Mammary epithelial cell (primary cell): ENCODE results near the gene NF1.

Experiments used
- EZH2 ChIP-seq: IDR thresholded peaks from 2 replicates; pipeline ENCODE4 v1.6.1; 2012; ENCODE audit warnings: low read length, inconsistent platforms, borderline replicate concordance
- TF ChIP-seq, protein P1 (sequence below), 2 donors: IDR thresholded peaks in 1 of 2; conservative IDR thresholded peaks in 1 of 2; 2 replicates each; pipeline ENCODE4 v1.5.1; 2011 to 2012; ENCODE audit warnings: inconsistent platforms in 2 of 2, low read length in 2 of 2, mild to moderate bottlenecking in 2 of 2, control low read depth in 1 of 2, low read depth in 1 of 2; ENCODE audit not compliant: insufficient read depth in 1 of 2; ENCODE audit errors: extremely low read depth in 1 of 2

DNA sequence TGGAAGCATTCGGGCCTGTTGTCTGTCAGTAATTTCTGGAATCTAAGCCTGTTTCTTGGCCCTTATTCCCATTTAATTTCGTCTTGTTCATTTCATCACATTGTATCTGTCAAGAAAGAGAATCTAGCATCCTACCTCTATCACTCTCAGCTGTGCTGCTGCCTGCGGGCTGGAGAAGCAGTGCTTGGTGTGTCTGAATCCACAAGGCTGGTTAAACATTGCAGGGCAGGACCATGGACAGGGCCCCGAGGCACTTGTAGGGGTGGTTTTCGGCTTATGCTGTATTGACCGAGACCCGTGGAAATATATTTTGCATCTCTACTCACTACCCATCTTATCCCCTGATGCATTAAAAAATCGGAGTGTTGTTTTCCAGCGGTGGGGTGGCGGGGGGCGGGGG, 299.8 kb downstream of the NF1 start:
- TF ChIP-seq, protein P1, sequence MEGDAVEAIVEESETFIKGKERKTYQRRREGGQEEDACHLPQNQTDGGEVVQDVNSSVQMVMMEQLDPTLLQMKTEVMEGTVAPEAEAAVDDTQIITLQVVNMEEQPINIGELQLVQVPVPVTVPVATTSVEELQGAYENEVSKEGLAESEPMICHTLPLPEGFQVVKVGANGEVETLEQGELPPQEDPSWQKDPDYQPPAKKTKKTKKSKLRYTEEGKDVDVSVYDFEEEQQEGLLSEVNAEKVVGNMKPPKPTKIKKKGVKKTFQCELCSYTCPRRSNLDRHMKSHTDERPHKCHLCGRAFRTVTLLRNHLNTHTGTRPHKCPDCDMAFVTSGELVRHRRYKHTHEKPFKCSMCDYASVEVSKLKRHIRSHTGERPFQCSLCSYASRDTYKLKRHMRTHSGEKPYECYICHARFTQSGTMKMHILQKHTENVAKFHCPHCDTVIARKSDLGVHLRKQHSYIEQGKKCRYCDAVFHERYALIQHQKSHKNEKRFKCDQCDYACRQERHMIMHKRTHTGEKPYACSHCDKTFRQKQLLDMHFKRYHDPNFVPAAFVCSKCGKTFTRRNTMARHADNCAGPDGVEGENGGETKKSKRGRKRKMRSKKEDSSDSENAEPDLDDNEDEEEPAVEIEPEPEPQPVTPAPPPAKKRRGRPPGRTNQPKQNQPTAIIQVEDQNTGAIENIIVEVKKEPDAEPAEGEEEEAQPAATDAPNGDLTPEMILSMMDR (conservative IDR thresholded peaks at IDR 0.05 in 1 of 2, IDR thresholded peaks at IDR 0.05 in 1 of 2; ENCODE audit: extremely low read depth in 1 of 2, insufficient read depth in 1 of 2, low read depth in 1 of 2, low read length in 2 of 2) = no peak
- no peak for TF ChIP-seq EZH2
